H1 (cell line): Measurements from ENCODE around the gene DTL. TPM values are rescaled to one million over a fixed set of nuclear protein-coding genes. Genes with fewer than 3 reads are reported as not detected.

Experiments
- CEBPB ChIP-seq: IDR thresholded peaks from 2 replicates; pipeline ENCODE4 v1.6.1; 2012; ENCODE audit warnings: low read depth, low read length
- CHD1 ChIP-seq: IDR thresholded peaks from 2 replicates; pipeline ENCODE4 v1.6.1; 2012; ENCODE audit warnings: low read depth, low read length, improper control_type of control experiment
- EZH2 ChIP-seq: fragments of 200-600 bp; sonication (generic); IDR thresholded peaks from 2 replicates; pipeline ENCODE4 v1.7.1; 2012; ENCODE audit warnings: low read depth, mild to moderate bottlenecking, moderate library complexity, low read length, inconsistent platforms; ENCODE audit not compliant: severe bottlenecking
- GABPA ChIP-seq: IDR thresholded peaks from 2 replicates; pipeline ENCODE4 v1.6.1; 2011; ENCODE audit warnings: mild to moderate bottlenecking, low read length, moderate library complexity, borderline replicate concordance; ENCODE audit not compliant: insufficient read depth
- NANOG ChIP-seq: IDR thresholded peaks from 2 replicates; pipeline ENCODE4 v1.6.1; 2011; ENCODE audit warnings: low read length, low read depth, mild to moderate bottlenecking, inconsistent platforms; ENCODE audit not compliant: insufficient read depth, poor library complexity, severe bottlenecking
- POLR2A ChIP-seq, 2 experiments: IDR thresholded peaks; 1 replicate in 1 of 2; 2 replicates in 1 of 2; pipeline ENCODE4 v1.6.1; 2011; ENCODE audit warnings: low read depth in 2 of 2, low read length in 2 of 2, mild to moderate bottlenecking in 2 of 2; ENCODE audit errors: control extremely low read depth in 1 of 2
- RNF2 ChIP-seq: fragments of 200-900, 300-1000 bp; sonication (generic); IDR thresholded peaks from 2 replicates; pipeline ENCODE4 v1.7.1; 2016; ENCODE audit warnings: borderline replicate concordance, low read depth, mild to moderate bottlenecking, antibody characterized with exemption, low read length; ENCODE audit not compliant: poor library complexity, severe bottlenecking; ENCODE audit errors: missing control alignments
- RXRA ChIP-seq: IDR thresholded peaks from 2 replicates; pipeline ENCODE4 v1.6.1; 2011; ENCODE audit warnings: low read depth, mild to moderate bottlenecking, low read length, moderate library complexity; ENCODE audit not compliant: insufficient read depth
- TCF12 ChIP-seq: IDR thresholded peaks from 2 replicates; pipeline ENCODE4 v1.6.1; 2011; ENCODE audit warnings: low read depth, mild to moderate bottlenecking, low read length
- polyA plus RNA-seq, 7 experiments: library from polyadenylated mRNA; depleted of rRNA in 3 of 7; stranded (reverse) in 5 of 7; unstranded in 2 of 7; fragments of >200 nt in 5 of 7; fragments of 200-250 nt in 2 of 7; gene quantifications; 1 replicate in 5 of 7; 2 replicates in 1 of 7; 4 replicates in 1 of 7; pipeline versions ENCODE4 v1.2.1 to v1.2.3, GENCODE V29; 2011 to 2013; ENCODE audit warnings: missing spikeins in 2 of 7, mixed read lengths in 2 of 7
- total RNA-seq: library from RNA; stranded (reverse); fragmentation: NEBNext Ultra II Directional; extraction: Animal tissue kit (Norgen Biotek cat#: 25700); gene quantifications from 2 replicates; pipeline ENCODE4 v1.2.1, GENCODE V29; 2021
- TF ChIP-seq, protein P1 (sequence below): fragments of 300-600 bp; sonication (generic); IDR thresholded peaks from 2 replicates; pipeline ENCODE4 v1.7.1; 2012; ENCODE audit warnings: low read length, moderate library complexity, mild to moderate bottlenecking, inconsistent platforms; ENCODE audit not compliant: insufficient replicate concordance
- TF ChIP-seq, protein P2 (sequence below): IDR thresholded peaks from 2 replicates; pipeline ENCODE4 v1.6.1; 2012; ENCODE audit warnings: inconsistent platforms

The DTL gene
- total and polyA plus RNA-seq, 2 of the 8 experiments (the other 6 are each of a cell fraction or from before 2014, with no cell fraction given): 36.0 to 46.9 TPM

DNA sequence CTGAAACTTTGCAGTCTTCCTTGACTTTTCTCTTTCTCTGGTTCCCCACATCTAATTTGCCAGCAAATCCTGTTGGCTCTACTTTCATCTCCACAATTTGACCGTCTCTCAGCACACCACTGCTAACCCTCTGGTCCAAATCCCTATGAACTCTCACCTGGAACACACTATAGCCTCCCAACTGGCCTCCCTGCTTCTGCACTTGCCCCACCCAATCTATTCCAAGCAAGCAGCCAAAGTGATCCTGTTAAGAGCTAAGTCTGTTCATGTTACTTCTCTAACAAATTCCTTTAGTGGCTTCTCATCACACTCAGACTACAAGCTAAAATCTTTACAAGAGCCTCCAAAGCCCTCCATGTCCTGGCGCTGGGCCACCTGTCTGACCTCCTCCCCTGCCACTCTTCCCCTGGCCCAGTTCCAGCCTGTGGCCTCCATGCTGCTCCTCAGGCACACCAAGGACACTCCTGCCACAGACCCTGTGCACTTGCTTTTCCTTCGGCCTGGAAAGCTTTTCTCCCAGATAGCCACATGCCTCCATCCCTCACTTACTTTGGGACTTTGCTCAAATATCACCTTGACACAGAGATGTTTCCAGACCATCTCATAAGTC is 104.1 kb downstream of the DTL start (continued):
- TF ChIP-seq, protein P1, sequence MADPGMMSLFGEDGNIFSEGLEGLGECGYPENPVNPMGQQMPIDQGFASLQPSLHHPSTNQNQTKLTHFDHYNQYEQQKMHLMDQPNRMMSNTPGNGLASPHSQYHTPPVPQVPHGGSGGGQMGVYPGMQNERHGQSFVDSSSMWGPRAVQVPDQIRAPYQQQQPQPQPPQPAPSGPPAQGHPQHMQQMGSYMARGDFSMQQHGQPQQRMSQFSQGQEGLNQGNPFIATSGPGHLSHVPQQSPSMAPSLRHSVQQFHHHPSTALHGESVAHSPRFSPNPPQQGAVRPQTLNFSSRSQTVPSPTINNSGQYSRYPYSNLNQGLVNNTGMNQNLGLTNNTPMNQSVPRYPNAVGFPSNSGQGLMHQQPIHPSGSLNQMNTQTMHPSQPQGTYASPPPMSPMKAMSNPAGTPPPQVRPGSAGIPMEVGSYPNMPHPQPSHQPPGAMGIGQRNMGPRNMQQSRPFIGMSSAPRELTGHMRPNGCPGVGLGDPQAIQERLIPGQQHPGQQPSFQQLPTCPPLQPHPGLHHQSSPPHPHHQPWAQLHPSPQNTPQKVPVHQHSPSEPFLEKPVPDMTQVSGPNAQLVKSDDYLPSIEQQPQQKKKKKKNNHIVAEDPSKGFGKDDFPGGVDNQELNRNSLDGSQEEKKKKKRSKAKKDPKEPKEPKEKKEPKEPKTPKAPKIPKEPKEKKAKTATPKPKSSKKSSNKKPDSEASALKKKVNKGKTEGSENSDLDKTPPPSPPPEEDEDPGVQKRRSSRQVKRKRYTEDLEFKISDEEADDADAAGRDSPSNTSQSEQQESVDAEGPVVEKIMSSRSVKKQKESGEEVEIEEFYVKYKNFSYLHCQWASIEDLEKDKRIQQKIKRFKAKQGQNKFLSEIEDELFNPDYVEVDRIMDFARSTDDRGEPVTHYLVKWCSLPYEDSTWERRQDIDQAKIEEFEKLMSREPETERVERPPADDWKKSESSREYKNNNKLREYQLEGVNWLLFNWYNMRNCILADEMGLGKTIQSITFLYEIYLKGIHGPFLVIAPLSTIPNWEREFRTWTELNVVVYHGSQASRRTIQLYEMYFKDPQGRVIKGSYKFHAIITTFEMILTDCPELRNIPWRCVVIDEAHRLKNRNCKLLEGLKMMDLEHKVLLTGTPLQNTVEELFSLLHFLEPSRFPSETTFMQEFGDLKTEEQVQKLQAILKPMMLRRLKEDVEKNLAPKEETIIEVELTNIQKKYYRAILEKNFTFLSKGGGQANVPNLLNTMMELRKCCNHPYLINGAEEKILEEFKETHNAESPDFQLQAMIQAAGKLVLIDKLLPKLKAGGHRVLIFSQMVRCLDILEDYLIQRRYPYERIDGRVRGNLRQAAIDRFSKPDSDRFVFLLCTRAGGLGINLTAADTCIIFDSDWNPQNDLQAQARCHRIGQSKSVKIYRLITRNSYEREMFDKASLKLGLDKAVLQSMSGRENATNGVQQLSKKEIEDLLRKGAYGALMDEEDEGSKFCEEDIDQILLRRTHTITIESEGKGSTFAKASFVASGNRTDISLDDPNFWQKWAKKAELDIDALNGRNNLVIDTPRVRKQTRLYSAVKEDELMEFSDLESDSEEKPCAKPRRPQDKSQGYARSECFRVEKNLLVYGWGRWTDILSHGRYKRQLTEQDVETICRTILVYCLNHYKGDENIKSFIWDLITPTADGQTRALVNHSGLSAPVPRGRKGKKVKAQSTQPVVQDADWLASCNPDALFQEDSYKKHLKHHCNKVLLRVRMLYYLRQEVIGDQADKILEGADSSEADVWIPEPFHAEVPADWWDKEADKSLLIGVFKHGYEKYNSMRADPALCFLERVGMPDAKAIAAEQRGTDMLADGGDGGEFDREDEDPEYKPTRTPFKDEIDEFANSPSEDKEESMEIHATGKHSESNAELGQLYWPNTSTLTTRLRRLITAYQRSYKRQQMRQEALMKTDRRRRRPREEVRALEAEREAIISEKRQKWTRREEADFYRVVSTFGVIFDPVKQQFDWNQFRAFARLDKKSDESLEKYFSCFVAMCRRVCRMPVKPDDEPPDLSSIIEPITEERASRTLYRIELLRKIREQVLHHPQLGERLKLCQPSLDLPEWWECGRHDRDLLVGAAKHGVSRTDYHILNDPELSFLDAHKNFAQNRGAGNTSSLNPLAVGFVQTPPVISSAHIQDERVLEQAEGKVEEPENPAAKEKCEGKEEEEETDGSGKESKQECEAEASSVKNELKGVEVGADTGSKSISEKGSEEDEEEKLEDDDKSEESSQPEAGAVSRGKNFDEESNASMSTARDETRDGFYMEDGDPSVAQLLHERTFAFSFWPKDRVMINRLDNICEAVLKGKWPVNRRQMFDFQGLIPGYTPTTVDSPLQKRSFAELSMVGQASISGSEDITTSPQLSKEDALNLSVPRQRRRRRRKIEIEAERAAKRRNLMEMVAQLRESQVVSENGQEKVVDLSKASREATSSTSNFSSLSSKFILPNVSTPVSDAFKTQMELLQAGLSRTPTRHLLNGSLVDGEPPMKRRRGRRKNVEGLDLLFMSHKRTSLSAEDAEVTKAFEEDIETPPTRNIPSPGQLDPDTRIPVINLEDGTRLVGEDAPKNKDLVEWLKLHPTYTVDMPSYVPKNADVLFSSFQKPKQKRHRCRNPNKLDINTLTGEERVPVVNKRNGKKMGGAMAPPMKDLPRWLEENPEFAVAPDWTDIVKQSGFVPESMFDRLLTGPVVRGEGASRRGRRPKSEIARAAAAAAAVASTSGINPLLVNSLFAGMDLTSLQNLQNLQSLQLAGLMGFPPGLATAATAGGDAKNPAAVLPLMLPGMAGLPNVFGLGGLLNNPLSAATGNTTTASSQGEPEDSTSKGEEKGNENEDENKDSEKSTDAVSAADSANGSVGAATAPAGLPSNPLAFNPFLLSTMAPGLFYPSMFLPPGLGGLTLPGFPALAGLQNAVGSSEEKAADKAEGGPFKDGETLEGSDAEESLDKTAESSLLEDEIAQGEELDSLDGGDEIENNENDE: no peak
- TF ChIP-seq POLR2A (IDR thresholded peaks at IDR 0.05; ENCODE audit: control extremely low read depth in 1 of 2, low read depth in 2 of 2, low read length in 2 of 2): no peak
- TF ChIP-seq NANOG: no peak
- TF ChIP-seq EZH2: no peak
- no peak for TF ChIP-seq RXRA
- TF ChIP-seq TCF12: no peak
- no peak for TF ChIP-seq RNF2
- TF ChIP-seq GABPA: no peak
- TF ChIP-seq, protein P2, sequence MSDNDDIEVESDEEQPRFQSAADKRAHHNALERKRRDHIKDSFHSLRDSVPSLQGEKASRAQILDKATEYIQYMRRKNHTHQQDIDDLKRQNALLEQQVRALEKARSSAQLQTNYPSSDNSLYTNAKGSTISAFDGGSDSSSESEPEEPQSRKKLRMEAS: no peak
- TF ChIP-seq CEBPB: no peak
- no peak for TF ChIP-seq CHD1
